HG02970 (cell line): ENCODE results near the gene CTDP1.
A peak's percentile ranks its signal among the peaks of the same experiment; 100 is the strongest.

ENCODE experiments used
- ATAC-seq: cut with Tn5 transposase; IDR thresholded peaks from one replicate; pipeline ENCODE4 v1.9.1; 2021; ENCODE audit warnings: mild to moderate bottlenecking, moderate library complexity, moderate number of reproducible peaks; ENCODE audit not compliant: unreplicated experiment, low FRiP score

The CTDP1 gene, protein sequence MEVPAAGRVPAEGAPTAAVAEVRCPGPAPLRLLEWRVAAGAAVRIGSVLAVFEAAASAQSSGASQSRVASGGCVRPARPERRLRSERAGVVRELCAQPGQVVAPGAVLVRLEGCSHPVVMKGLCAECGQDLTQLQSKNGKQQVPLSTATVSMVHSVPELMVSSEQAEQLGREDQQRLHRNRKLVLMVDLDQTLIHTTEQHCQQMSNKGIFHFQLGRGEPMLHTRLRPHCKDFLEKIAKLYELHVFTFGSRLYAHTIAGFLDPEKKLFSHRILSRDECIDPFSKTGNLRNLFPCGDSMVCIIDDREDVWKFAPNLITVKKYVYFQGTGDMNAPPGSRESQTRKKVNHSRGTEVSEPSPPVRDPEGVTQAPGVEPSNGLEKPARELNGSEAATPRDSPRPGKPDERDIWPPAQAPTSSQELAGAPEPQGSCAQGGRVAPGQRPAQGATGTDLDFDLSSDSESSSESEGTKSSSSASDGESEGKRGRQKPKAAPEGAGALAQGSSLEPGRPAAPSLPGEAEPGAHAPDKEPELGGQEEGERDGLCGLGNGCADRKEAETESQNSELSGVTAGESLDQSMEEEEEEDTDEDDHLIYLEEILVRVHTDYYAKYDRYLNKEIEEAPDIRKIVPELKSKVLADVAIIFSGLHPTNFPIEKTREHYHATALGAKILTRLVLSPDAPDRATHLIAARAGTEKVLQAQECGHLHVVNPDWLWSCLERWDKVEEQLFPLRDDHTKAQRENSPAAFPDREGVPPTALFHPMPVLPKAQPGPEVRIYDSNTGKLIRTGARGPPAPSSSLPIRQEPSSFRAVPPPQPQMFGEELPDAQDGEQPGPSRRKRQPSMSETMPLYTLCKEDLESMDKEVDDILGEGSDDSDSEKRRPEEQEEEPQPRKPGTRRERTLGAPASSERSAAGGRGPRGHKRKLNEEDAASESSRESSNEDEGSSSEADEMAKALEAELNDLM

DNA sequence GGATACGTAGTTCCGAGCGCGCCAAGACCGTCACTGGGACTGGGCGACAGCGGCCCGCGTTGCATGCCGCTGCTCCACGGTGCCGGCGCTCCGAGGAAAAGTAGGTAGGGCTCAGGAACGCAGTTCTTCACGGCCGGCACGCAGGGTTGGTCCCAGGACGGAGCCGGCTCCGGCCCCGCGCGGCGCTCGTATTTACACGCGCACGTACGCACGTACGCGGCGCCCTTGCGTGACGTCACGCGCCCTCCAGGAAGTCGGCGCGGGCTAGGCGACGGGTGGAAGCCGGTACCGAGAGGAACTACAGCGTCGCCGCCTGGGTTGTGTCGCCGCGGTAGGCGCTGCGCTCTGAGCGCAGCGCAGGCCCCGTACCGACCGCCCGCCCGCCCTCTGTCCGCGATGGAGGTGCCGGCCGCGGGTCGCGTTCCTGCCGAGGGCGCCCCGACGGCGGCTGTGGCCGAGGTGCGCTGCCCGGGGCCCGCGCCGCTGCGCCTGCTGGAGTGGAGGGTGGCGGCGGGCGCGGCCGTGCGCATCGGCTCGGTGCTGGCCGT, at the start of gene CTDP1:
Gene CTDP1, plus strand, starts transcription at position 252 of the 548 bp plus-strand sequence. Its CDS starts 145 bp downstream, at position 397.
- peak; percentile 63 for ATAC-seq

- no peak for ATAC-seq
Observed at GRCh38 chr18:79630281-79631095, 49.1 kb upstream of the CTDP1 start.

GRCh38 chr18:79631096-79631507, 48.5 kb upstream of the CTDP1 start:
- ATAC-seq = no peak

- ATAC-seq = no peak
Observed at GRCh38 chr18:79631761-79632446, 47.7 kb upstream of the CTDP1 start.

DNA sequence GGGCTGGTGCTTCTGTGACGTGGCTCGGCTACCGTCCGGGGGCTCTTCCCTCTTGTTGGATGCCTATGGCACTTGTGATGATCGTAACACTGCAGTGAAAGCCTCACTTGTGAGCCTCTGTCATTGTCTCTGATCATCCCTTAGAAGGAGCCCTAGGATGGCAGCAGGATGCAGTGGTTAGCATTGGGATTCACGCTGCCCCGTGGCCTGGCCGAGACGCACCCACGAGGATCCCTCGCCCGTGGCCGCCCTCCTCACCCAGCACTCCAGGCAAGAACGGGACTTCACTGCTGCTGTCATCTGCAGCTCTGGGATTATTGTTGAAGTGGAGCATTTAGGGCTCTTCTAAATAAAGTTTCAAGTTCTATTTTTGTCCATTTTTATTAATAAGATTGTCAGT, 46.8 kb upstream of the CTDP1 start:
- ATAC-seq = no peak

GRCh38 chr18:79634186-79634585, 45.4 kb upstream of the CTDP1 start:
- ATAC-seq = no peak

GRCh38 chr18:79634593-79635426, 44.8 kb upstream of the CTDP1 start:
- ATAC-seq = no peak

- no peak for ATAC-seq
Observed at GRCh38 chr18:79635427-79635726, 44.2 kb upstream of the CTDP1 start.

- no peak for ATAC-seq
Observed at GRCh38 chr18:79637181-79637920, 42.3 kb upstream of the CTDP1 start.

DNA sequence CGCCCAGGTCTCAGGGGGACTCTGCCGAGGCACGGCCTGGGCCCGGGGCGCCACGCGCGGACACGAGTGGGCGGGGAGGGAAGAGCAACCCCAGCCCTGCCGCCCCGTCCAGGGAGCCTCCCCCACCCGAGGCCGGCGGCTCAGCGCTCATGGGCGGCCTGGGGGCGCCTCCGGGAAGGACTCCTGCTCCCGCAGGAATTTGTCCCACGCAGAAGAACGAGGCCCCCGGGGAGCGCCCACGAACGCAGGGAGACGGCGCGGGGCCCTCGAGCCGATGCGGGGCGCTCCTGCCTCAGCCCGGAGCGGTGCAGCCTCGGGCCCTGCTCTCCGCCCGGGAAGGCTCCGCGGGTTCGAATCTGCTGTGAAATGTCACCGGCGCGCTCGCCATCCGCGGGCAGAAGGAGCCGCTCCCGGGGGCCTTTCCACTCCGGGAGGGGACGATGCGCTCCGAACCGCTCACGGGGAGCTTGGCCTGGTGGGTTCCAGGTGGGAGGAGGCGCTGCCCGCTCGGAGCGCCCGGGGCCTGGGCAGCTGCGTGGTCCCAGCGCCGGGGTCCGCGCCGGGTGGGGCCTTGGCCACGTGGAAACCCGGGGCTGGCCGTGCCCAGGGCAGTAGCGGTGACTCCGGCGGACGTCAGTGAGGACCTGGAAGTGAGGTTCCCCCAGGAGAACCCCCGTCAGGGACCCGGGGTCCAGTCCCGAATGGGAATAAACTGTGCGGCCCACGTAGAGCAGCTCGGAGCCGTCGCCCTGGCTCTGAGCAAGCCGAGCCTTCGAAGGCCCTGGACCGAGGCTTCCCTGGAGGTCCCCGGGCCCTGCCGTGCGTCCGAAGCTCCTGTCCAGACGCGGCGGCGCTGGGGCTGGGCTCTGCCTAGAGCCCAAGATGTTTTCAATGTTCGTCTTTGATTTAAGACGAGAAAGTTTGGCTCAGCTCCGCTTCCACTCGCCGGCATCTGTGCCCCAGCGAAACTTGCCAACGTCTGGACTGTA, 41.4 kb upstream of the CTDP1 start:
- ATAC-seq = no peak

GRCh38 chr18:79639072-79639829, 40.4 kb upstream of the CTDP1 start:
- ATAC-seq = no peak

GRCh38 chr18:79640064-79640672, 39.4 kb upstream of the CTDP1 start:
- no peak for ATAC-seq

GRCh38 chr18:79640875-79641274, 38.7 kb upstream of the CTDP1 start:
- no peak for ATAC-seq

DNA sequence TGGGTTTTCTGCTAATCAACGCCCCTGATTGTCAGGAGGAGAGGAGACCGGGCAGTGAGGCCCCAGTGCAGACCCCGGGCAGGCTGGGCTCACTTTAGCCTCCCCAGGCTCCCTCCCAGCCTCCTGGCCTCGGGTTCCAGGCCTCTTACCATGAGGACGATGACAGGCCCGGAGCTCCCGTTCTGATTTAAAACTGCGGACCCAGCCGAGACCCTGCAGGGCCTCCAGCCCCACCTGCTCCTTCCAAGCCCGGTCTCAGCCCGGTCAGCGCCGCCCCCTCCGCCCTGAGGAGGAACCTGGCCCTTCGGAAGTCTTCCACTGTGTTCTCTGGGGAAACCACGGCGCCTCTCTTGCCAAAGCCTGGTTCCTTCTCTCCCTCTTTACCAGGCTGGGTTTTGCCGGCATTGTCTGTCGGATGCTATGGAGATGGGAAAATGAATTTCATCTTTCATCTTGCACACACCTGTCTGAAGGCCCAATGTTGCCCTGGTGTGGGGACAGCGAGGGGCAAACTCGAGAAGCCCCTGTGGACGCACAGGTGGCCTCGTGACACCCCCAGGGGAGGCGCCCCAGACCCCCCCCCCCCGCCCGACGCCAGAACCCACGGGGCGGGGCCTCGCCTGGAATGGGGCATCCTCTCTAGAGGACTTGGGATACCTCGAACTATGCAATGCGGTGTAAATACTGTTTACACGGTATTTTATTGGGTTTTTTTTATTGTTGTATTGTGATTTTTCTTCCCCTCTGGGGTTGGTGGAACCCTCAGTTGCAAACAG, 37.7 kb upstream of the CTDP1 start:
- ATAC-seq = no peak

GRCh38 chr18:79642626-79643025, 37.0 kb upstream of the CTDP1 start:
- ATAC-seq = no peak
